Type B pancreatic cell (in vitro differentiated cells): ENCODE results near the gene CDH15. TPM values are rescaled to one million over a fixed set of nuclear protein-coding genes. Genes with fewer than 3 reads are reported as not detected.

Experiments used
- DNase-seq: peaks from one replicate; pipeline ENCODE4 v3.0.0; 2021; ENCODE audit warnings: mixed read lengths; ENCODE audit not compliant: unreplicated experiment; ENCODE audit errors: extremely low spot score
- H3K27ac Mint-ChIP-seq: 2 replicates; pipeline ENCODE4 v1.8.0; 2021; ENCODE audit warnings: mild to moderate bottlenecking, mixed read lengths
- H3K27me3 Mint-ChIP-seq: 2 replicates; pipeline ENCODE4 v1.8.0; 2021; ENCODE audit warnings: mixed read lengths
- H3K36me3 Mint-ChIP-seq: 2 replicates; pipeline ENCODE4 v1.8.0; 2021; ENCODE audit warnings: mixed read lengths
- H3K4me1 Mint-ChIP-seq: one replicate; pipeline ENCODE4 v1.8.0; 2021; ENCODE audit warnings: mixed read lengths; ENCODE audit not compliant: unreplicated experiment
- H3K4me3 Mint-ChIP-seq: 2 replicates; pipeline ENCODE4 v1.8.0; 2021; ENCODE audit warnings: mild to moderate bottlenecking, mixed read lengths
- H3K9me3 Mint-ChIP-seq: 2 replicates; pipeline ENCODE4 v1.8.0; 2021; ENCODE audit warnings: mixed read lengths
- CTCF ChIP-seq: fragments of 200-600 bp; sonication (generic); conservative IDR thresholded peaks from 2 replicates; pipeline ENCODE4 v1.5.0; 2021; ENCODE audit warnings: antibody characterized with exemption, mild to moderate bottlenecking
- long read RNA-seq: library from polyadenylated mRNA; unstranded; transcript quantifications from one replicate; pipeline ENCODE4 v2.0.0, GENCODE V29; 2020
- total RNA-seq: library from RNA; stranded (reverse); gene quantifications from 2 replicates; pipeline ENCODE4 v1.2.1, GENCODE V29; 2021; ENCODE audit warnings: low replicate concordance

CDH15 gene, protein sequence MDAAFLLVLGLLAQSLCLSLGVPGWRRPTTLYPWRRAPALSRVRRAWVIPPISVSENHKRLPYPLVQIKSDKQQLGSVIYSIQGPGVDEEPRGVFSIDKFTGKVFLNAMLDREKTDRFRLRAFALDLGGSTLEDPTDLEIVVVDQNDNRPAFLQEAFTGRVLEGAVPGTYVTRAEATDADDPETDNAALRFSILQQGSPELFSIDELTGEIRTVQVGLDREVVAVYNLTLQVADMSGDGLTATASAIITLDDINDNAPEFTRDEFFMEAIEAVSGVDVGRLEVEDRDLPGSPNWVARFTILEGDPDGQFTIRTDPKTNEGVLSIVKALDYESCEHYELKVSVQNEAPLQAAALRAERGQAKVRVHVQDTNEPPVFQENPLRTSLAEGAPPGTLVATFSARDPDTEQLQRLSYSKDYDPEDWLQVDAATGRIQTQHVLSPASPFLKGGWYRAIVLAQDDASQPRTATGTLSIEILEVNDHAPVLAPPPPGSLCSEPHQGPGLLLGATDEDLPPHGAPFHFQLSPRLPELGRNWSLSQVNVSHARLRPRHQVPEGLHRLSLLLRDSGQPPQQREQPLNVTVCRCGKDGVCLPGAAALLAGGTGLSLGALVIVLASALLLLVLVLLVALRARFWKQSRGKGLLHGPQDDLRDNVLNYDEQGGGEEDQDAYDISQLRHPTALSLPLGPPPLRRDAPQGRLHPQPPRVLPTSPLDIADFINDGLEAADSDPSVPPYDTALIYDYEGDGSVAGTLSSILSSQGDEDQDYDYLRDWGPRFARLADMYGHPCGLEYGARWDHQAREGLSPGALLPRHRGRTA
- 5.0 TPM in 1 of 2 replicates, not detected in the other for total RNA-seq
- long read RNA-seq: 0 reads

DNA sequence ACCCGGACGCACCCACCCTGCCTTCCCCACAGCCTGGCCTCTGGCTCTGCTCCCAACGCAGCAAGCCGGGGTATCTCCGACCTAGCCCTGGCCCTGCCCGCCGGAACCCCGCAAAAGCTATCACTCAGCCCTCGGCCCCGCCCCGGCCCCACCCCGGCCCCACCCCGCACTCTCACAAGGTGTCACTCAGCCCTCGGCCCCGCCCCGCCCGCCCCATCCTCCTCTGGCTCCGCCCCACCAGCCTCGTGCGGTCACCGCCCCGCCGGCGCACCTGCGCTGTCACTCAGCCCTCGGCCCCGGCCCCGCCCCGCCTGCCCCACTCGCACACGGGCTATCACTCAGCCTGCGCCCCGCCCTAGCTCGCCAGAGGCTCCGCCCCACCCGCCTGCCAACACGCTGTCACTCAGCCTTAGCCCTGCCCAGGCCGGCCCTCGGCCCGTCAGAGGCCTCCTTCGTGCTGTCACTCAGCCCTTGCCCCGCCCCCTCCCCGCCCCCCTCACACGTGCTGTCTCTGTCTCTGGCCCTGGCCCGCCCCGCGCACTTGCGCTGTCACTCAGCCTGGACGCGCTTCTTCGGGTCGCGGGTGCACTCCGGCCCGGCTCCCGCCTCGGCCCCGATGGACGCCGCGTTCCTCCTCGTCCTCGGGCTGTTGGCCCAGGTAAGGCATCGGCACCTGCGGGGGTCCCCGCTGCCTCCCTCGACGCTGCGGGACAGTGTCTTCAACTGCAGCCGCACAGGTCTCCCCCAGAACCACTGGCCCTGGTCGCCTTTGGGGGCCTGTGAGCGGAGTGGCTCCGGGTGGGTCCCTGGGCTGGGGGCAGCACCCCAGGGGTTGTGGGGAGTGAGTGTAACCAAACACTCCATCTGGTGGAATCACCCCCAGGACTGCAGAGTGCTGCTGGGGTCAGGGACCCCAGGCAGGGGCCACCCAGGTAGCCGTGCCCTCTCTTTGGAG is at the start of gene CDH15:
Gene CDH15 (plus strand): TSS at position 533 of the 955 bp plus-strand sequence. CDS start 84 bp downstream, at position 617.
- Mint-ChIP-seq H3K9me3 (no peaks in the 10 kb centered on the region), H3K27ac (peak within 1 kb of the TSS; percentile 75), H3K36me3 (no peaks in the 10 kb centered on the region), H3K27me3 (peaks cover 5% of the 10 kb centered on the region), H3K4me1 (peaks cover 4% of the 10 kb centered on the region), H3K4me3 (peak within 1 kb of the TSS; percentile 78)
- no peak for TF ChIP-seq CTCF
- DNase-seq: peak; percentile 91

DNA sequence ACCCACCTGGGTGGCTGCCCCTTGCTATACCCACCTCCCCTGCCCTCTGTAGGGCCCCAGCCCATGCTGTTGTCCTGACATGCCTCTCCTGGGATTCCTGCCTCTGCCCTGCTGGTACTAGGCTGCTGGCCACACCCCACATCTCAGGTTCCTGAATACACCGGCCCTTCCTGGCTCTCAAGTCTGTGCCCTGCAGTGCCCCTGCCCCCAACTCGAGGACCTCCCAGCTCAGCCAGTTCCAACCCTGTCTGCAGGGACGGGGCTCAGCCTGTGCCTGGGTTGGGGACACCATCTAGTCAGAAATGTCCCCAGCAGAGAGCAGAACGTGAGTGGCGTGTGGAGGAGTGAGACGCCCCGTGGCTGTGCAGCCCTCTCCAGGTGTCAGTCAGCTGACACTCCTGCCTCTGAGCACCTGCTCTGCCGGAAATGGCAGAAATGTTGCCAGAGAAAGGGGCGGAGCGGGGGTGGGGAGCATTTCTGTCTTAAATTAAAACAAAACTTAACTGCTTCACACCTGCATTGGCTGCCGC is 49.2 kb upstream of the CDH15 start:
- Mint-ChIP-seq H3K27ac (no peak overlapping the region), H3K4me3 (no peak overlapping the region), H3K9me3 (no peaks in the 10 kb centered on the region), H3K36me3 (peaks cover 7% of the 10 kb centered on the region), H3K27me3 (no peaks in the 10 kb centered on the region), H3K4me1 (no peaks in the 10 kb centered on the region)
- TF ChIP-seq CTCF: no peak
- DNase-seq: no peak

- H3K9me3 Mint-ChIP-seq: no peaks in the 10 kb centered on the region
- no peak overlapping the region for H3K27ac Mint-ChIP-seq
- no peak overlapping the region for H3K4me3 Mint-ChIP-seq
- peaks cover 7% of the 10 kb centered on the region for H3K36me3 Mint-ChIP-seq
- H3K4me1 Mint-ChIP-seq: no peaks in the 10 kb centered on the region
- no peak for TF ChIP-seq CTCF
- no peak for DNase-seq
- no peaks in the 10 kb centered on the region for H3K27me3 Mint-ChIP-seq
Observed at GRCh38 chr16:89123001-89123830, 48.3 kb upstream of the CDH15 start.

GRCh38 chr16:89123831-89124100 is 47.8 kb upstream of the CDH15 start:
- no peak for TF ChIP-seq CTCF
- Mint-ChIP-seq H3K27ac (no peak overlapping the region), H3K4me3 (no peak overlapping the region), H3K9me3 (no peaks in the 10 kb centered on the region), H3K27me3 (no peaks in the 10 kb centered on the region), H3K4me1 (no peaks in the 10 kb centered on the region), H3K36me3 (peaks cover 10% of the 10 kb centered on the region)
- no peak for DNase-seq
